ENCODE measurements around the gene SH3BP2.

The SH3BP2 gene

DNA sequence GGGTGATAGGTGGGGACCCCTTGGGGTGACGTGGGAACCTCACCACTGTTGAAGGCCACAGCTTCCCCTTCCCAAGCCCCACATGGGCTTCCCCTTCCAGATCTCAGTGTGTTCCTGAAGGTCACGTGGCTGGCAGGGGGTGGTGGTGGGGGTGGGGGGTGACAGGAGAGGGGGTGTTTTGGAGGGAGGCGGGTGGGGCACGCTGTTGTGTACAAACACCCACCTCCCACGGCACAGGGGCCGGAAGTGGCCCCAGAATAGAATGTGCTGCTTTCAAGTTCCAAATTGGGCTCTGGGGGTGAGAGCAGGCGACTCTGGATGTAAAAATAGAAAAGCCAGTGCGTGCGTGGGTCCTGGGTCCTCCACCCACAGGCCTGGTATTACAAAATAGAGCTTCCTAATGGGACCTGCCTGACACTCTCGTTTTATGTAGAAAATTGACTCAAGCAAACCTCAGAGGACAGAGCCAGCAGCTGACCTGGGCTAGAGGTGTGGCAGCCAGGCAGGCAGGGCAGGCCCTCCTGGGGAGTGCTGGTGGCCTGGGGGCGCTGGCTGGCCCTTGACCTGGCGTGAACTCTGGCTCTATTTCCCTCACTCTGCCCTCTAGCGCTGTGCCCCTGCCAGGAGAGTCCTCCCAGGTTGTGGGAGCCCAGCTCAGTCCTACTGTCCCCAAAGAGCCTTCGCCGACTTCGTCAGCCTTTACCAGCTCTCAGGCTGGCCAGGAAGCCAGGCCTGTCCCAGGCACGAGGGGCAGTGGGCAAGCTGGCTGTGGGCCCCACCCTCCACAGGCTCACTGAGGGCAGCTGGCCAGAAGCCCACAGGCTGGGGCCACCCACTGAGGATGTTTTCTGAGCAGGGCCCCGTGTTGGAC lies 5.4 kb upstream of the SH3BP2 start:
- Histone ChIP-seq H3K4me3 (no peak overlapping the region), H3K36me3 (ENCODE audit: insufficient read depth, low read length) (no peaks in the 10 kb centered on the region), H3K9me3 (ENCODE audit: low read depth, low read length) (no peaks in the 10 kb centered on the region), H3K27ac (no peak overlapping the region), H3K9ac (ENCODE audit: insufficient read length) (no peak overlapping the region)
- TF ChIP-seq FOXP2 (optimal IDR thresholded peaks at IDR 0.05; ENCODE audit: control extremely low read depth, extremely low read length, insufficient read depth) (no peak), EZH2 (IDR thresholded peaks at IDR 0.05) (no peak), POLR2AphosphoS5 (IDR thresholded peaks at IDR 0.05; ENCODE audit: borderline replicate concordance, low read depth, low read length) (no peak)
- DNase-seq (ENCODE audit: low read depth, low spot score): no peak

DNA sequence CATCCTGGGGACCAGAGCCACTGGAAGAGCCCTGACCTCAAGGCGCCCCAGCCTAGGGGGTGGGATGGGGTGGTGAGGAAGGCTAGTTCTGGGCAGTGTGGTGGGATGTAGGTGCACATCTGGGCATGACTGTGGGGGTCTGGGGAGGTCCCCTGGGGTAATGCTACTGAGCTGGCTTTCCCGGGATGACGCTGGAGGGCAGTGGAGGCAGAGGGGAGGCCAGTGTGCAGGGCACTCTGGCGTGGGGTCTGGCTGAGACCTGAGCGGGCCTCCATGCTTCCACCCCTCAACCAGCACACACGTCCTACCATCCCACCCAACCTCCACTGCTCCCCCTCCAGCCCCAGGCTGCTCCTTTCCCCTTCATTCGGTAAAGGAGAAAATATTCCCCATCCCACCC lies 4.8 kb upstream of the SH3BP2 start:
- Histone ChIP-seq H3K36me3 (ENCODE audit: insufficient read depth, low read length) (no peaks in the 10 kb centered on the region), H3K4me3 (no peak overlapping the region), H3K27ac (no peak overlapping the region), H3K9me3 (ENCODE audit: low read depth, low read length) (no peaks in the 10 kb centered on the region), H3K9ac (ENCODE audit: insufficient read length) (no peak overlapping the region)
- TF ChIP-seq EZH2 (IDR thresholded peaks at IDR 0.05) (no peak), POLR2AphosphoS5 (IDR thresholded peaks at IDR 0.05; ENCODE audit: borderline replicate concordance, low read depth, low read length) (no peak), FOXP2 (optimal IDR thresholded peaks at IDR 0.05; ENCODE audit: control extremely low read depth, extremely low read length, insufficient read depth) (no peak)
- no peak for DNase-seq (ENCODE audit: low read depth, low spot score)

DNA sequence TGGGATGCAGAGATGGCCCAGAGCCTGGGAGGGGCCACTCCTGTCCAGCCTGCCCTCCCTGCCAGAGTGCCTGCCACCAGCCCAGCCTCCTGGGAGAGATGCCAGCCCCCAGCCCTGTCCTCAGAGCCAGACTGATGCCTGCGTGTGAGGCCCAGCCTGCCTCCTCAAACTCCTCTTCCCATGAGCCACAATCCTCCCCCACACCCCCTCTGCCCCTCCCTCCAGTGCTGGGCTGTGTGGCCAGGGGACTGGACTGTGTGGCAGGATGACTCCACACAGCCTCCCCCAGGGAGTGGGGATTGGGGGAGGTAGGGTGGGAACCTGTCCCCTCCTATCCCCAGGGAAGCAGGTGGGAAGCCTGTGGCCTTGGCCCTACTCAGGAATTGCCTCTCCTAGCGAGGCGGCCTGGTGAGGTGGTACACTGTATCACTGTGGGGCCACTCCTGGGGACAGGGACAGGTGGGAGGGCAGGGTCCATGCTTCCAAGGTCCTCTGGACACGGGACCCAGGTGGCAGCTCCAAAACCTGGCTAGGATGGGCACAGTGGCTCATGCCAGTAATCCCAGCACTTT lies 4.3 kb upstream of the SH3BP2 start:
- TF ChIP-seq POLR2AphosphoS5 (IDR thresholded peaks at IDR 0.05; ENCODE audit: borderline replicate concordance, low read depth, low read length): no peak
- TF ChIP-seq EZH2 (IDR thresholded peaks at IDR 0.05): no peak
- no peak for TF ChIP-seq FOXP2 (optimal IDR thresholded peaks at IDR 0.05; ENCODE audit: control extremely low read depth, extremely low read length, insufficient read depth)

DNA sequence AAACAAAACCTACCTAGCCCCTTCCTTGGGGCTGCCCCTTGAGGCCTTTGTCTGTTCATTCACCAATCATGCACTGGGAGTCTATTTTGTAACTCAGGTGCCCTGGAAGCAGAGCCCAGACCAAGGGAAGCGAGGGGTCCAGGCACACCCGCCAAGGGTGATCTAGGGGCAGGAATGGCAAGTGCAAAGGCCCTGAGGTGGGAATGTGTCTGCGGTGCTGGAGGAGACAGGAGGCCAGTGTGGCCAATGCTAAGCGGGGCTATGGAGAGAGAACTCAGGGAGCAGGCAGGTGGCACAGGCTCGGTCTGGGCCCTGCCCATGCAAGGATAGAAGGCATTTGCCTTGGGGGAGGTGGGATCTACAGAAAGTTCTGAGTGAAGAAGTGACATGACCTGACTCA lies 3.5 kb upstream of the SH3BP2 start:
- no peak overlapping the region for H3K4me3 ChIP-seq
- no peak for DNase-seq (ENCODE audit: low read depth, low spot score)
- no peak overlapping the region for H3K9ac ChIP-seq (ENCODE audit: insufficient read length)
- H3K27ac ChIP-seq: no peak overlapping the region
- TF ChIP-seq FOXP2 (optimal IDR thresholded peaks at IDR 0.05; ENCODE audit: control extremely low read depth, extremely low read length, insufficient read depth) (no peak), POLR2AphosphoS5 (IDR thresholded peaks at IDR 0.05; ENCODE audit: borderline replicate concordance, low read depth, low read length) (no peak), EZH2 (IDR thresholded peaks at IDR 0.05) (no peak)
- no peaks in the 10 kb centered on the region for H3K9me3 ChIP-seq (ENCODE audit: low read depth, low read length)
- no peaks in the 10 kb centered on the region for H3K36me3 ChIP-seq (ENCODE audit: insufficient read depth, low read length)

More for the DNA sequence above, 4.3 kb upstream of the SH3BP2 start:
- H3K27ac ChIP-seq: no peak overlapping the region
- H3K4me3 ChIP-seq: no peak overlapping the region
- no peaks in the 10 kb centered on the region for H3K9me3 ChIP-seq (ENCODE audit: low read depth, low read length)
- no peaks in the 10 kb centered on the region for H3K36me3 ChIP-seq (ENCODE audit: insufficient read depth, low read length)
- no peak overlapping the region for H3K9ac ChIP-seq (ENCODE audit: insufficient read length)
- DNase-seq (ENCODE audit: low read depth, low spot score): no peak

DNA sequence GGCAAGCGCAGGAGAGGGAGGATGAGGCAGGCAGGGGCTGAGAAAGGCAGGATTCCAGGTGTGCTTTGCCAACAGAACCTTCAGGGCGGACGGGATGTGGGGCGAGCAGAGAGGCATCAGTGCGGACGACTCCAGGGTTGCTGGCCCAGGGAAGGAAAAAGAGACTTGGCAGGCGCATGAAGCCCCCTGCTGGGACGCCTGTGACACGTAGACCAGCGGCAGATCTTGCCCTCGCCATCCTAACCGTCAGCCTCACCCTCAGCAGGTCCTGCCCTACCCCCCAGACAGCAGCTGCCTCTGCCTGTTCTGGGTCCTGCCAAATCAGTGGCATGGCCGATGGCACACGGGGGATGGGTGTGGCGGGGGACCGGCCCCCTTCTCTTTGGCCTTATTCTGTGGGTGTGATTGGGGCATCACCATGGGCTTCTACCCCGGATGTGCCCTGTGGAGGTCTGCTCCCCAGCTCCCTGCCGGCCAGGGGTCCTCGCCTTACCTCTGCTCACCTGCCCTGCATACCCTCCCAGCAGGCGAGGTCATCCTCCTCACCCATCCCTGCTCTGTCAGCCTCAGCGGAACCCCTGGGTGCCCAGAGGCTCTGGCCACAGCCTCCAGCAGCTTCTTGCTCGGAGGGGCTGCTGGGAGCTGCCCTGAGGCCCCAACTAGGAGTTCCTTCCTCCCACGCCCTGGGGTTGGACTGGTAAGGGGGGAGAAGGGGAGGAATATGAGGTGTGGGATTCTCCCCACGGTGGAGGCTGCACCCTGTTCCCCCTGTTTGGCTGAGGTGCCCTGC lies 2.9 kb upstream of the SH3BP2 start:
- Histone ChIP-seq H3K4me3 (no peak overlapping the region), H3K9me3 (ENCODE audit: low read depth, low read length) (no peaks in the 10 kb centered on the region), H3K36me3 (ENCODE audit: insufficient read depth, low read length) (no peaks in the 10 kb centered on the region), H3K27ac (no peak overlapping the region), H3K9ac (ENCODE audit: insufficient read length) (no peak overlapping the region)
- TF ChIP-seq EZH2 (IDR thresholded peaks at IDR 0.05) (no peak), POLR2AphosphoS5 (IDR thresholded peaks at IDR 0.05; ENCODE audit: borderline replicate concordance, low read depth, low read length) (no peak), FOXP2 (optimal IDR thresholded peaks at IDR 0.05; ENCODE audit: control extremely low read depth, extremely low read length, insufficient read depth) (no peak)
- DNase-seq (ENCODE audit: low read depth, low spot score): no peak

DNA sequence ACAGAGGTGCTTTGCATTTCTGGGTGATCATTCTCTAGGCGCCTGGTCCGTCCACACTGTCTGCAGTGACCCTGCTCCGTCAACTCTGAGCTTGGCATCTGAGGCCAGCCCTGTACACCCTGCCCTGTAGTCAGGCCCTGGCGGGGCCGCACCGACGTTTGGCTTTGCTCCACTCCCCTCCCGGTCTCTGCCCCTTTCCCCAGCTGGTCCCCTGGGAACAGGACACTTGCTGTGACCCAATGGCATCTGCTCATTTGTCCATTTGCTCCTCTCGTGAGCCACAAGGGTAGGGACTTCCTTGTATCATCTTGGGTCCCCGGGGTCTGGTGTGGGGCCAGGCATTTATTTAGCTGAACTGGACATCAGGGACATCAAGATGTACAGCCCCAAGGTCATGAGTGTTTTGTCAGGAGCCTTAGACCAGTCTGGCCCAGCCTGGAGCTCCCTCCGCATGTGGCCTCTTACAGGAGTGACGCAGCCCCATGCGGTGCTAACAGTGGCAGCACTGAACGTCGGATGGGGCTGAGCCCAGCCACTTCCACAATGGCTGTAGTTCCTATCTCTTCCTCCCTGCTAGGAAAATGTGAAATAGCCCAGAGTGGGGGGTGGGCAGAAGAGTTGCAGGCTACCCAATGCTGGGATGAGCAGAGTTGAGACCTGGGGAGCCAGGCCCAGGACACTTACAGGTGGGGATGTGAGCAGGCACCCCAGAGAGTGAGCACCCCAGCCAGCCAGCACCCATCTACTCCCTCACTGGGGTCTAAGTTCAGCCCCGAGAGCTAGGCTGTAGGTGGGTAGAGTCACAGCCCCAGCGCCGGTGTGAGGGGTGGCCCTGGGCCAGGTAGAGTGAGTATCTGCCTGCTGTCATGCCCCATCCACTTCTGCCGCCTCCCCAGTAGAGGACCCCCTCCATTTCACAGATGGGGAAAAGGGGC lies 2.0 kb upstream of the SH3BP2 start:
- DNase-seq (ENCODE audit: low read depth, low spot score): no peak
- Histone ChIP-seq H3K9me3 (ENCODE audit: low read depth, low read length) (no peaks in the 10 kb centered on the region), H3K27ac (no peak overlapping the region), H3K9ac (ENCODE audit: insufficient read length) (no peak overlapping the region), H3K36me3 (ENCODE audit: insufficient read depth, low read length) (no peaks in the 10 kb centered on the region), H3K4me3 (no peak overlapping the region)
- TF ChIP-seq POLR2AphosphoS5 (IDR thresholded peaks at IDR 0.05; ENCODE audit: borderline replicate concordance, low read depth, low read length) (no peak), EZH2 (IDR thresholded peaks at IDR 0.05) (no peak), FOXP2 (optimal IDR thresholded peaks at IDR 0.05; ENCODE audit: control extremely low read depth, extremely low read length, insufficient read depth) (no peak)

DNA sequence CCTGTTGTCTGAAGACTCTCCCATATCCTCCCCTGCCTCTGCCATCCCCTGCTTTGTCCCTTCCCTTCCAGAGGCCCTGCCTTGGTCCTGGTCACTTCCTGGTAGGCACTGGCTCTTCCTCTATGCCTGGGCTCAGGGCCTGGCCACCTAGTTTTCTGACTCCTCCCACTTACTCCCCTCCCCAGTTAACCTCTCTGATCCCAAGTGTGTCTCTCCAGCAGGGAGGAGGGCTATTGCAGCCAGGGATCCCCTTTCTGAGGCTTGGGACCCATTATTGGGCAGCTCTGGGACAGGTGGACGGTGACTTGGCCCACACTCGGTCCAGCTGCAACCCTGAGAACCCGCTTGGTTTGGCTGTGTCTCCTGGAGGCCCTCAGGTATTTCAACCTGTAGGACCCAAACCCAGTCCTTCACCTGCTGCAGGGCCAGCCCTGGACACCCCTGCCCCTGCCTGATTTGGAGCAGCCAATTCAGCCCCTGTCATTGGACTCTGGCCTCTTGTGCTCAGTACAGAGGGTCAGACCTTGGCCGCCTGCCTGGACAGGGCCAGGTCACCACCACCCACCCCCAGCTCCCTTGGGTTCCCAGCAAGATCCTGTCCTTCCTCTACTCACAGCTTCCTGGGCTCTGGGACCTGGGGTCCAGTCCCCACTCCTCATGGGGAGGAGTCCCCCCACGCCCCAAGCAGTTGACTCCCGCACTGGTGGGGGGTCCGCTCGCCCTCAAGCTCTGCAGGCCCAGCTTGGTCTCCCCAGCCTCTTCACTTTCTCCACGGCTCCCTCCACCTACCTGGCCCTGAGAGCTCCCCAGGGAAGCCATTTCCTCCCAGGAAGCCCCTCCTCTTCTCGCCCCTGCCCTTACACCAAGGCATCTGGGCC lies 1.1 kb upstream of the SH3BP2 start:
- no peak overlapping the region for H3K27ac ChIP-seq
- DNase-seq (ENCODE audit: low read depth, low spot score): no peak

More for the DNA sequence above, 1.1 kb upstream of the SH3BP2 start:
- no peaks in the 10 kb centered on the region for H3K36me3 ChIP-seq (ENCODE audit: insufficient read depth, low read length)
- TF ChIP-seq FOXP2 (optimal IDR thresholded peaks at IDR 0.05; ENCODE audit: control extremely low read depth, extremely low read length, insufficient read depth) (no peak), POLR2AphosphoS5 (IDR thresholded peaks at IDR 0.05; ENCODE audit: borderline replicate concordance, low read depth, low read length) (no peak), EZH2 (IDR thresholded peaks at IDR 0.05) (no peak)
- no peak overlapping the region for H3K4me3 ChIP-seq
- H3K9ac ChIP-seq (ENCODE audit: insufficient read length): no peak overlapping the region
- no peaks in the 10 kb centered on the region for H3K9me3 ChIP-seq (ENCODE audit: low read depth, low read length)
